ENCODE measurements around the gene HAUS5.

- TF ChIP-seq, protein P1, sequence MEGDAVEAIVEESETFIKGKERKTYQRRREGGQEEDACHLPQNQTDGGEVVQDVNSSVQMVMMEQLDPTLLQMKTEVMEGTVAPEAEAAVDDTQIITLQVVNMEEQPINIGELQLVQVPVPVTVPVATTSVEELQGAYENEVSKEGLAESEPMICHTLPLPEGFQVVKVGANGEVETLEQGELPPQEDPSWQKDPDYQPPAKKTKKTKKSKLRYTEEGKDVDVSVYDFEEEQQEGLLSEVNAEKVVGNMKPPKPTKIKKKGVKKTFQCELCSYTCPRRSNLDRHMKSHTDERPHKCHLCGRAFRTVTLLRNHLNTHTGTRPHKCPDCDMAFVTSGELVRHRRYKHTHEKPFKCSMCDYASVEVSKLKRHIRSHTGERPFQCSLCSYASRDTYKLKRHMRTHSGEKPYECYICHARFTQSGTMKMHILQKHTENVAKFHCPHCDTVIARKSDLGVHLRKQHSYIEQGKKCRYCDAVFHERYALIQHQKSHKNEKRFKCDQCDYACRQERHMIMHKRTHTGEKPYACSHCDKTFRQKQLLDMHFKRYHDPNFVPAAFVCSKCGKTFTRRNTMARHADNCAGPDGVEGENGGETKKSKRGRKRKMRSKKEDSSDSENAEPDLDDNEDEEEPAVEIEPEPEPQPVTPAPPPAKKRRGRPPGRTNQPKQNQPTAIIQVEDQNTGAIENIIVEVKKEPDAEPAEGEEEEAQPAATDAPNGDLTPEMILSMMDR (IDR thresholded peaks at IDR 0.05), result no peak
- no peak for TF ChIP-seq POLR2A (IDR thresholded peaks at IDR 0.05)
These were observed 60.7 kb downstream of the HAUS5 start for GRCh38 chr19:35673121-35673804.

Measured in body of pancreas (tissue), 4 donors.